ENCODE measurements around the gene KCNJ5.
A peak's percentile ranks its signal among the peaks of the same experiment; 100 is the strongest.

KCNJ5 gene

DNA sequence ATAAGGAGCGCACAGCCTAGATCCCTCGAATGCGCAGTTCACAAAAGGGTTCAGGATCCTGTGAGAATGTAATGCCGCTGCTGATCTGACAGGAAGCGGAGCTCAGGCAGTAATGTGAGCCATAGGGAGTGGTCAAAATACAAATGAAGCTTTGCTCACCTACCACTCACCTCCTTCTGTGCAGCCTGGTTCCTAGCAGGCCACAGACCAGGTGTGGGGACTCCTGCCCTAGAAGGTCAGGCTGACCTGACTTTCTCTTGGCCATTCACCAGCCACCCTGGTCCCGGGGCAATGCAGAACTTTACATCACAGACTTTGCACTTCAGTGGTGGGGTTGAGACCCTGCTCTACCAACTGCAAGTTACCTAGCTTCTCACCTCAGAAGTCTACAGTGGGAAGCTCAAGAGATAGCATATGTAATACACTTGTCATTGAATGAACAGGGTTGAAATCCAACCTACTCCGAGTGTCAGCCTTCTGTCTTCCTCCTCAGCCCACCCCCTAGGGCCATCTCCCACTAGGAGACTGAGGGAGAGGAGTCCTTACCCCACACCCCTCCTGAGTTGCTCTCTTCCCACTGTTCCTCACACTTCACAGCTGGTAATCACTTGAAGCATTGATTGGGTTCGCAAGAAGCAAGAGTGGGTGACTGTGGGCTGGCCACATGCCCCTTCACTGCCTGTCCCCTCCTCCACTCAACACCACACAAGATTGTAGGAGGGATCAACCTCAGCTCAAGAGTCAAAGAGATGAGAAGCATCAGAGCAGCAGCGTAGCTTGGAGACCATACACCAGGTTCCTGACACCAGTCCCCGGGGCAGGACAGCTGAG, 22.1 kb upstream of the KCNJ5 start:
- DNase-seq (ENCODE audit: extremely low read depth in 1 of 2, low read depth in 1 of 2): no peak

DNA sequence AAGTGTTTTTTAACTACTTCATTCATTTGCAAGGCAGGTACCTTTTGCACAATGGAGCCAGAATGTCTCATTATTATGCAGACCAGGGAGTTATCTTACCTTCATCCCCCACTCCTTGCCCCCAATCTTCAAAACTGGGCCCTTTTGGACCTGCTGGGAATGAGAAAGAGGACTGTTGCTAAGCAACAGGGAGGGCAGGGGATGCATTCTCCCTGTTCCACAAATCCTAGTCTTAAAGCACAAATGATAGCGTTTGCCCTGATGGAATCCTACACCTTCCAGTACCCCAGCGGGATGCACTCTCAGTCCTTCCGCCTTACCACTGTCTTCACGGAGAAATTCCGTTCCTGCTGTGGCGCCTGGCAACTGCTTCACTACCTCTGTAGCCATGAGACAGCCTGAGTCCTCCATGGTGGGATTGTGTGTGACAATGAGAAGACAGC, 20.0 kb upstream of the KCNJ5 start:
- no peak for DNase-seq (ENCODE audit: extremely low read depth in 1 of 2, low read depth in 1 of 2)

GRCh38 chr11:128872094-128872493, 19.1 kb upstream of the KCNJ5 start:
- DNase-seq (ENCODE audit: extremely low read depth in 1 of 2, low read depth in 1 of 2): no peak

GRCh38 chr11:128872594-128872993, 18.6 kb upstream of the KCNJ5 start:
- no peak for DNase-seq (ENCODE audit: extremely low read depth in 1 of 2, low read depth in 1 of 2)

DNA sequence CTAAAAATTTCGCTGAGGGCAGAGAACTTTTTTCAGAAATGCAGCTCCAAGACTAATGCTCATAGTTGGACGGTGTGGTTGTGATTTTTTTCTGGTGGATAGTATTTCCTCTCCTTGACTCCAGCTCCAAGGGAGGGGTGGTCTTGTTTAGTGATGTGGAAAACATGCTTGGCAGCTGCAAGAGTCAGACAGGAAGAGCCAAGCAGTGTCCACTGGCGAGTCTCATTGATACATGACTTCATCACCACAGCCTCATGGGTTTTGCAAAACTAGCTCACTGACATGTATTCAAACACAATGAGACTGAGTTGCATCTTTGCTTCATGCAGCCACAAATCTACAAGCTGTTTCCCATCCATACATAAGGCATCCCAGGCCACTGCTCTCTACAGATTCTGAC, 16.7 kb upstream of the KCNJ5 start:
- no peak for DNase-seq (ENCODE audit: extremely low read depth in 1 of 2, low read depth in 1 of 2)

GRCh38 chr11:128876133-128876650, 15.0 kb upstream of the KCNJ5 start:
- DNase-seq (ENCODE audit: extremely low read depth in 1 of 2, low read depth in 1 of 2): no peak

DNA sequence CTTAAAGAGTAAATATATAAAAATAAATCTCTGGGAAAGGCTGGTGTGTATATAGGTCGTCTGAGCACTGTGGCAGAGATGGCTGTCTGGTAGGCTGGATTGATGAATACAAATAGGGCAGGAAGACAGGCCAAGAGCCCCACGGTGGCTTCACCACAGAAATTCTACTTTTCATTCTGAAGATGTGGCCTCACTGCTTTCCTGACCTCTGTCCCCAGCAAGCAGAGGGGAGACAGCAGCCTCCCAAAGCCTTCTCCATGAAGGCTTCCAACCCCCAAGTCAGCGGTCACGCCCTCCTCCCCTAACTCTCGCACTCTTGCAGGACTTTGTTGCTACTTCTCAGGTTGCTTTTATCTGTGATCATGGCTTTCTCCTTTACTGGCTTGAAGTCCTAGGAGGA, 13.4 kb upstream of the KCNJ5 start:
- DNase-seq (ENCODE audit: extremely low read depth in 1 of 2, low read depth in 1 of 2): no peak

DNA sequence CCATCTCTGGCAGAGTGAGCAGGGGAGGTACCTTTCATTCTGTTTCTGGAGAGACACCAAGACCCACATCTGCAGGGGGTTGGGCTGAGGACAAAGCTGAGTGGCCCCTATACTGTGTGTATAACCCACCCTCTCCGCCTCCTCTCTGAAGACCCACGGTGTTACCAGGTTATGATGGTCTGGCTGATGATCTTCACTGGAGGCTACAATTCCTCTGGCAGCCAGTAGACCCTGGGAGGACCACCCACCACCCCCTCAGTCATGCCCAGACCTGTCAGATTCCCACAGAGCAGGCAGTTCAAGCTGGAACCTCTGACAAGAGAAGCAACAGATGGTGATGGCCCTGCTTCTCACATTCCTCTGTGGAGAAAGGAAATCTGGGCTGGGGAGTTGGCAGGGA, 12.7 kb upstream of the KCNJ5 start:
- DNase-seq (ENCODE audit: extremely low read depth in 1 of 2, low read depth in 1 of 2): no peak

DNA sequence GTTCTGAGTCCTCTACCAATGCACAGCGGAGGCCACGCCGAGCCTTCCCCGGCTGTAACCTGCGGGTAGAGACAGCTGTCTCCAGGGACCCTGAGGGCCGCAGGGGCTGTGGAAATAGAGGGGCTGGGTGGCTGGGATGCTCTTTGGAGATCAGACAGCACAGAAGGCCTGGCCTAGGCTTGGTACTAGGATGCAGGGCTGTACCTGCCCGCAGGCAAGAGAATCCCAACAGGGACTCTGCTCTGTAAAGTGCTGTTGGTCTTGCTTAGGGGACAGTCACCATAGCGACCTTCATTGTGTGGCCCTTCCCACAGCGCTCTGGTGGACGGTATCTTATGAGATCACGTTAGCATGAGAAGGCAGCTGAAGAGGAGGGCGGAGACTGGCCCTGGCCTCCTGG, 11.3 kb upstream of the KCNJ5 start:
- no peak for DNase-seq (ENCODE audit: extremely low read depth in 1 of 2, low read depth in 1 of 2)

DNA sequence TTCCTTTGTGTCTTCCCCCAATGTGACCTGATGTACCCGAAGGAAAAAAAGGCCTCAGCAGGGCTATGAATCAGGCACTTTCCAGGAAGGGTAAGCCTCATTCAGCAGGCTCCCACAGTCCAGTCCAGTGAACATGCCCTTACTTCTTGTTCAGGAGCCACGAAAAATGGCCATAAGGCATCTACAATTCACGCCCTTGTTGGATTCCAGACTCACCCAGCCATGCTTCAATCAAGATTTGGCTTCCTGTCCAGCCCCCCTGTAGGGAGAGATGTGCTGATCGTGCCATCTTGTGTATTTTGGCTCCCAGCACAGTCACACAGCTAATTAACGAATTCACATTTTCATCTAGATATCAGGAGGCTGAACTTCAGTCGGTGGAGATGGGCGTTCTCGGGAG, 9.9 kb upstream of the KCNJ5 start:
- no peak for DNase-seq (ENCODE audit: extremely low read depth in 1 of 2, low read depth in 1 of 2)

GRCh38 chr11:128882451-128882850, 8.7 kb upstream of the KCNJ5 start:
- no peak for DNase-seq (ENCODE audit: extremely low read depth in 1 of 2, low read depth in 1 of 2)

GRCh38 chr11:128884054-128884453, 7.1 kb upstream of the KCNJ5 start:
- DNase-seq (ENCODE audit: extremely low read depth in 1 of 2, low read depth in 1 of 2): no peak

DNA sequence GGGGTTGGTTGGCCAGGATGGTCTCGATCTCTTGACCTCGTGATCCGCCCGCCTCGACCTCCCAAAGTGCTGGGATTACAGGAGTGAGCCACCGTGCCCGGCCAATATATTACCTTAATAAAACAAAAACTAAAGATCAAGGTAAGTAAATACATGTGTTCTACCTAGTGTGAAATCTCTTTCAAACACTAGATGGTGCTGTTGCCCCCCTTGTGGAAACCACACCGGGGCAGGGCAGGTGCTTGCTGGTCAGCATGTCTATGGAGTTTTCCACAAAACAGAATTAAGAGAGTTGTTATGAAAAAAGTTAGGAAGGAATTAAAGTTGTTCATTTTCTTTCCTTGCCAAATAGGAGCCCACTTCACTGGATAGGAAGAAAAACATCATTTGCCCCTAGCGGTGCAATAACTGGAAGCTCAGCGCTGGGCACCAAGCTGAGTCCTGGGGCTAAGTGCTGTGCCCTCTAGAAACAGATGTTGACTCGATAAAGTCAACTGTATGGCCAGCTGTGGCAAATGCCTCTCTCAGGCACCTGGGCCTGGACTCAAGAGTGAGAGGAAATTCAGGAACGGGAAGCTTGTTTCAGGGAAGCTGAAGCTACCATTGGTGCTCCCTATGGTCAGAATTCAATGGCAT, 6.3 kb upstream of the KCNJ5 start:
- peak in 1 of 2 donors; percentile 35 for DNase-seq (ENCODE audit: extremely low read depth in 1 of 2, low read depth in 1 of 2)

- DNase-seq (ENCODE audit: extremely low read depth in 1 of 2, low read depth in 1 of 2): no peak
Measured at GRCh38 chr11:128886406-128887124, 4.6 kb upstream of the KCNJ5 start.

DNA sequence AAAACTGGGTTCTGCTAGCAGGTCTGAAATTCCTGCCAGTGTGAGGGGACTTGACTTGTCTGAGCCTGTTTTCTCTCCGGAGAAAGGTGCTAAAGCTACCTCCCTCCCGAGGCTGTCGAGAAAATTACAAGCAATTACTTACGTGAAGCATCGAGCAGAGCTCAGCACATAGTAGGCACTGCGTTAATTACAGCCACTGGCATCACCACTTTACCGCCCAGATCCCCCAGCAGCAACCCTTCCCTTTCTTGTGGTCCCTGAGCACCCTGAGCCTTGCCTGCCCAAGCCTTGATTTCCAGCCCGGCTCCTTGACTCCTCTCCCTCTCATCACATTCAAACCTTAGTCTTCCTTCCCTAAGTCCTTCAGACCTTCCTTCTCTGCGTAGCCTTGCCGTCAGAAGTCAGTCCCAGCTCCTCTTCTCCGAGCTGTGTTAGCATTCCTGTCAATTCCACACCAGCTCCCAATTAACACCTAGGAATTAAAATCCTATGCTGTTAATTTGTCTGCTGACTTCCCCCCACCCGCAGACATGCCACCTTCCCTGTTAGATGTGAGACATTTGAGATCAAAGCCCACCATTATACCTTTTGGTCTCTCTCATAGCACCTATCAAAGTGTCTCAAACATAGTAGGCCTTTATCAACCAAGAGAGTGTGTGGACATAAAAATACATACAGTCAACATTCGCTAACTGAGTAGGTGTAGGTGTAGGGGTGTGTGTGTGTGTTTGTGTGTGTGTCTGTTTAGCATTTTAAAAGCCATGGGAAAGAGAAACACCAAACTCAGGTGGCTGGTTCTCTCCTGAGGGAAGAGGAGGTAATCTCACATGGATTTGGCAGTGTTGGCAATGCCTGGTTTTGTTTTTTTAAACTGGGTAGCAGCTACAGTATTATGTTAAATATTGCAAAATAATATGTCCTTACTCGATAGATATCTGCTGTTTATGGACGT, 2.8 kb upstream of the KCNJ5 start:
- DNase-seq (ENCODE audit: extremely low read depth in 1 of 2, low read depth in 1 of 2): no peak

GRCh38 chr11:128889657-128890213, 1.4 kb upstream of the KCNJ5 start:
- no peak for DNase-seq (ENCODE audit: extremely low read depth in 1 of 2, low read depth in 1 of 2)

DNA sequence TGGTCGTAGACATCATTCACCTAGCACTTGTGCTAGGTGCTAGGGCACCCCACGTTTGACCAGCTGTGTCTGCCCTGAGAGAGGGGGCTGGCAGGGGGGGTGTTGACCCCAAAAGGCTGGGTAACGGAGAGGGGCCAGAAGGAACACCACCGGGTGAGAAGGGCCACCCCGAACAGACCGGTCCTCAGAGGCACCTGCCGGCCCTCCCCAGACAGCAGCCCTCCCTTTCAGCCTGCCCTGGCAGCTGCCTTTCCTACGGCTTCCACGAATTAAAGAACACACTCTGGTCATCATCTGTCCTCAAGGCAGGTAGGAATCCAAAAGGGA, 977 bp upstream of the KCNJ5 start:
- no peak for DNase-seq (ENCODE audit: extremely low read depth in 1 of 2, low read depth in 1 of 2)

DNA sequence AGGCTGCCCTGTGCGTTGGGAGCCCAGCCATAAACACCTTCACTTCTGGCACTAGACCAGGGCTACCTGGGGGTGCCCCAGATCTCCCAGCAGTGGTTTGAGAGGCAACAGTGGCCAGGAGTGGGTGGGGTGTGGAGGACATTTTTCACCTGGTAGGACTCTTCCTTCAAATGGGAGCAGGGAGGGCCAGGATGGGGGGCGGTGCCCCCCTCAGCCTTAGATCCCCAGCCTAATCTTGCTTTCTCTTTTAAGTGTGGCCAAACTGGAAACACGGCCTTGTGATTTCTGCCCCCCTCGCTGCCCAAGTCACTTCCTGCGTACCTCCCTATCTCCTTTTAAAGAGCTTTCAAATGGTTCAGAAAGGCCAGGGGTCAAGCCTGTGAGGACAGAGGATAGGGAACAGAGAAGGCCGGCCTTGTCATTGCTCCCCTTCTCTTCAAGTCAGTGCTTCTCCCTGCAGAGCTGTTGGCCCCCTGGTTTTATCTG, 800 bp downstream of the KCNJ5 start:
- no peak for DNase-seq (ENCODE audit: extremely low read depth in 1 of 2, low read depth in 1 of 2)

GRCh38 chr11:128892866-128893565, 1.9 kb downstream of the KCNJ5 start:
- no peak for DNase-seq (ENCODE audit: extremely low read depth in 1 of 2, low read depth in 1 of 2)

Measured in stimulated activated CD8-positive, alpha-beta memory T cell treated with anti-CD3 and anti-CD28 coated beads, Interleukin-7, amount 100 ng/mL, for 48 hours (primary cell).